OCI-LY3 (cell line): ENCODE results near the gene SH2D3C.

Experiments used
- H2AFZ ChIP-seq: fragments of 200-600, 300-600 bp; shearing (Covaris generic); 2 replicates; pipeline ENCODE4 v1.6.0; 2014; ENCODE audit warnings: antibody characterized with exemption, low read depth, low read length
- H3K27ac ChIP-seq: fragments of 200-600, 300-600 bp; sonication (generic); 2 replicates; pipeline ENCODE4 v1.5.1; 2014; ENCODE audit warnings: mild to moderate bottlenecking, low read length, moderate library complexity, mixed read lengths
- H3K27me3 ChIP-seq: fragments of 200-600, 300-600 bp; sonication (generic); 2 replicates; pipeline ENCODE4 v1.6.1; 2014; ENCODE audit warnings: low read depth, low read length, mixed read lengths
- H3K36me3 ChIP-seq: fragments of 200-600, 300-600 bp; sonication (generic); replicated peaks from 2 replicates; pipeline ENCODE3; 2014; ENCODE audit warnings: low read depth, low read length, mixed read lengths
- H3K4me1 ChIP-seq: fragments of 300-600, 200-600 bp; sonication (generic); 2 replicates; pipeline ENCODE4 v1.6.1; 2014; ENCODE audit warnings: low read length, mixed read lengths
- H3K4me2 ChIP-seq: fragments of 200-600, 300-600 bp; sonication (generic); 2 replicates; pipeline ENCODE4 v1.6.1; 2014; ENCODE audit warnings: low read length, mixed read lengths
- H3K4me3 ChIP-seq: fragments of 300-600, 200-600 bp; sonication (generic); 2 replicates; pipeline ENCODE4 v1.5.1; 2014; ENCODE audit warnings: antibody characterized with exemption, mild to moderate bottlenecking, low read length, moderate library complexity
- H3K79me2 ChIP-seq: fragments of 300-600, 200-600 bp; shearing (Covaris generic); 2 replicates; pipeline ENCODE4 v1.6.1; 2014; ENCODE audit warnings: mild to moderate bottlenecking, low read length, mixed read lengths
- H3K9ac ChIP-seq: fragments of 300-600, 200-600 bp; shearing (Covaris generic); 2 replicates; pipeline ENCODE4 v1.6.0; 2014; ENCODE audit warnings: mild to moderate bottlenecking, low read length, moderate library complexity
- H3K9me3 ChIP-seq: fragments of 200-600, 300-600 bp; shearing (Covaris generic); 2 replicates; pipeline ENCODE4 v1.6.1; 2014; ENCODE audit warnings: low read length, mixed read lengths; ENCODE audit not compliant: insufficient read depth
- H4K20me1 ChIP-seq: fragments of 200-600, 300-600 bp; sonication (generic); 2 replicates; pipeline ENCODE4 v1.6.1; 2016; ENCODE audit warnings: low read length, mixed read lengths; ENCODE audit not compliant: insufficient read depth
- EZH2phosphoT487 ChIP-seq: fragments of 200-600 bp; shearing (Covaris generic); IDR thresholded peaks from 2 replicates; pipeline ENCODE4 v1.6.1; 2018; ENCODE audit warnings: antibody characterized with exemption, mixed run types, low read depth
- TF ChIP-seq, protein P1 (sequence below): fragments of 200-600, 300-600 bp; sonication (generic); IDR thresholded peaks from 2 replicates; pipeline ENCODE4 v1.5.1; 2014; ENCODE audit warnings: antibody characterized with exemption, low read length, low read depth

Gene SH2D3C

DNA sequence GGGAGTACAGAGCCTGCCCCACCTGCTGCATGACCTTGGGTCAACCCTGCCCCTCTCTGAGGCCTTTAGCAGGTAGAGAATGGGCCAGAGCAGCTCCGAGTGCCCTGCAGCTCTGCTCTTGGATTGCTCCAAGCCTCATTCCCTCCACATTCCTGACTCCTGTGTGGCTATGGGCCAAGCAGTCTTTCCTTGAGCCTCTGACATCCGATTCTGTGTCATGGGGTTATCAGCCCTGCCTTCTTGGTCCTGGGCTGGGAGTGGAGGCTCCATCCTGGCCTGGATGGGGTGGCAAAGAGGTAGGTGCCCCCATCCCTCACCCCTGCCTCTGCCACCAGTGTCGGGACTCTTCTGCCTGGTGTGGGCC, 37.9 kb upstream of the SH2D3C start:
- Histone ChIP-seq H3K27ac (no peak overlapping the region), H2AFZ (no peak overlapping the region), H3K4me2 (no peak overlapping the region), H4K20me1 (no peaks in the 10 kb centered on the region), H3K4me1 (no peaks in the 10 kb centered on the region), H3K4me3 (no peak overlapping the region), H3K27me3 (no peaks in the 10 kb centered on the region), H3K36me3 (peaks cover 19% of the 10 kb centered on the region), H3K9me3 (no peaks in the 10 kb centered on the region), H3K9ac (no peak overlapping the region), H3K79me2 (no peaks in the 10 kb centered on the region)
- TF ChIP-seq, protein P1, sequence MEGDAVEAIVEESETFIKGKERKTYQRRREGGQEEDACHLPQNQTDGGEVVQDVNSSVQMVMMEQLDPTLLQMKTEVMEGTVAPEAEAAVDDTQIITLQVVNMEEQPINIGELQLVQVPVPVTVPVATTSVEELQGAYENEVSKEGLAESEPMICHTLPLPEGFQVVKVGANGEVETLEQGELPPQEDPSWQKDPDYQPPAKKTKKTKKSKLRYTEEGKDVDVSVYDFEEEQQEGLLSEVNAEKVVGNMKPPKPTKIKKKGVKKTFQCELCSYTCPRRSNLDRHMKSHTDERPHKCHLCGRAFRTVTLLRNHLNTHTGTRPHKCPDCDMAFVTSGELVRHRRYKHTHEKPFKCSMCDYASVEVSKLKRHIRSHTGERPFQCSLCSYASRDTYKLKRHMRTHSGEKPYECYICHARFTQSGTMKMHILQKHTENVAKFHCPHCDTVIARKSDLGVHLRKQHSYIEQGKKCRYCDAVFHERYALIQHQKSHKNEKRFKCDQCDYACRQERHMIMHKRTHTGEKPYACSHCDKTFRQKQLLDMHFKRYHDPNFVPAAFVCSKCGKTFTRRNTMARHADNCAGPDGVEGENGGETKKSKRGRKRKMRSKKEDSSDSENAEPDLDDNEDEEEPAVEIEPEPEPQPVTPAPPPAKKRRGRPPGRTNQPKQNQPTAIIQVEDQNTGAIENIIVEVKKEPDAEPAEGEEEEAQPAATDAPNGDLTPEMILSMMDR, result no peak
- TF ChIP-seq EZH2phosphoT487, result no peak

- no peaks in the 10 kb centered on the region for H3K79me2 ChIP-seq
- no peak overlapping the region for H2AFZ ChIP-seq
- H3K36me3 ChIP-seq, result peaks cover 19% of the 10 kb centered on the region
- H3K27ac ChIP-seq, result no peak overlapping the region
- H3K9ac ChIP-seq, result no peak overlapping the region
- H3K4me3 ChIP-seq, result no peak overlapping the region
- no peaks in the 10 kb centered on the region for H3K4me1 ChIP-seq
- H3K9me3 ChIP-seq, result no peaks in the 10 kb centered on the region
- no peak for TF ChIP-seq EZH2phosphoT487
- TF ChIP-seq, protein P1, result no peak
- H3K4me2 ChIP-seq, result no peak overlapping the region
- H3K27me3 ChIP-seq, result no peaks in the 10 kb centered on the region
- no peaks in the 10 kb centered on the region for H4K20me1 ChIP-seq
These were observed 37.3 kb upstream of the SH2D3C start for GRCh38 chr9:127815512-127816361.

DNA sequence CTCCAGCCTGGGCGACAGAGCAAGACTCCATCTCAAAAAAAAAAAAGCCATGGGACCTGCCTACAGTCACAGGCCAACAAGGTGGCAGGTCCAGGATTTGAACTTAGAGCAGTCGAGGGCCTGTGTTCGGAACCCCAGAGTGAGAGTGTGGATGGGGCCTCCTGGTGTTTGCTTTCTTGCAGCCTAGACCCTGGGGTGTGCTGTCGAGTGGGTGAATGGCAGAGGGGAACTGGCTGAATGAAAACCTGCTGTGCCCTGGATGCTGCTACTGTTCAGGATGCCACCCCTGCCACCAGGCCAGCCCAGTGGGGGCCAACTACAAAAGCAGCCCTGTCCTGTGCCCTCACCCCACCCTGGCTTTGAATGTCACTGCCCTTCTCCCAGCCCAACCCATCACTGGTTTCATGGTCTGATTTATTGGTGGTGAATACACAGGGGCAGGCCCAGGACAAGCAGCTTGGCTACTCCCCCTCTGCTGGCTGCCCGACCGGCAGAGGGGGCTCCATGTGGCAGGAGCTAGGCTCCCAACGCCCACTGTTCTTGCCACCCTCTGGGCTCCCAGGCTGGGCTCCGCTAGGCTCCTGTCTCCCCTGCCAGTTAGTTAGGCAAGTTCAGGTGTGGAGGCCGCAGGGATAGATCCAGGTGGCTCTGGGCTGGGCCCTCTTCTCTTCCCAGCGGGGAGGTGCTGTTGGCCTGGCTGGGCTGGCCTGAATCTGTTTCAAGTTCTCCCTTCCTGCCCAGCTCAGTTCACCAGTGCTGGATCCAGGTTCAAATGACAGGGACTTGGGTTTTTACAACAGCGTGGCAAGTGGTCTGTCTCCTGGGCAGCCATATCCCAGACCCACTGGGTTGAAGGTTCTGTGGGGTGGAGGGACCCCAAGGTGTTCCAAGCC, 36.4 kb upstream of the SH2D3C start:
- H3K9ac ChIP-seq, result no peak overlapping the region
- TF ChIP-seq EZH2phosphoT487, result no peak
- TF ChIP-seq, protein P1, result no peak
- no peak overlapping the region for H3K4me3 ChIP-seq
- no peak overlapping the region for H3K4me2 ChIP-seq
- H3K9me3 ChIP-seq, result no peaks in the 10 kb centered on the region
- no peaks in the 10 kb centered on the region for H3K79me2 ChIP-seq
- H2AFZ ChIP-seq, result no peak overlapping the region
- no peaks in the 10 kb centered on the region for H4K20me1 ChIP-seq
- H3K36me3 ChIP-seq, result peaks cover 27% of the 10 kb centered on the region
- no peak overlapping the region for H3K27ac ChIP-seq
- H3K4me1 ChIP-seq, result no peaks in the 10 kb centered on the region
- no peaks in the 10 kb centered on the region for H3K27me3 ChIP-seq

- H3K36me3 ChIP-seq, result peaks cover 33% of the 10 kb centered on the region
These were observed 35.3 kb upstream of the SH2D3C start for GRCh38 chr9:127813686-127814226.

More at GRCh38 chr9:127813686-127814226, 35.3 kb upstream of the SH2D3C start:
- no peak overlapping the region for H3K9ac ChIP-seq
- no peak overlapping the region for H2AFZ ChIP-seq
- H3K9me3 ChIP-seq, result no peaks in the 10 kb centered on the region
- TF ChIP-seq, protein P1, result no peak
- TF ChIP-seq EZH2phosphoT487, result no peak
- H3K27me3 ChIP-seq, result no peaks in the 10 kb centered on the region
- H3K27ac ChIP-seq, result no peak overlapping the region
- no peak overlapping the region for H3K4me2 ChIP-seq
- H4K20me1 ChIP-seq, result no peaks in the 10 kb centered on the region
- no peaks in the 10 kb centered on the region for H3K4me1 ChIP-seq
- no peak overlapping the region for H3K4me3 ChIP-seq
- no peaks in the 10 kb centered on the region for H3K79me2 ChIP-seq
